Measurements from ENCODE around the gene RTTN. TPM values are rescaled to one million over a fixed set of nuclear protein-coding genes. Genes with fewer than 3 reads are reported as not detected.
A peak's percentile ranks its signal among the peaks of the same experiment; 100 is the strongest.

Gene RTTN
- total RNA-seq, 1 experiment from 2014 or later: 16.9 TPM

GRCh38 chr18:70172225-70172624 lies 33.3 kb downstream of the RTTN start:
- CTCF ChIA-PET: no interaction called here
- DNase-seq (ENCODE audit: low read depth, low spot score): no peak
- Histone ChIP-seq H3K27ac (ENCODE audit: low read length) (peak overlapping the region; percentile 23; the same call in 1 of the 2 replicates), H3K27me3 (ENCODE audit: control insufficient read depth, insufficient read depth, low read length) (no peaks in the 10 kb centered on the region), H3K36me3 (ENCODE audit: control insufficient read depth, insufficient read depth, low read length) (no peaks in the 10 kb centered on the region; the same call in 1 of the 2 replicates), H3K9me3 (ENCODE audit: control insufficient read depth, insufficient read depth, low read depth, low read length) (no peaks in the 10 kb centered on the region), H3K4me3 (ENCODE audit: low read depth in 2 of 2, low read length in 2 of 2) (no peak overlapping the region), H3K4me1 (ENCODE audit: control insufficient read depth, insufficient read depth, low read length) (peaks cover 9% of the 10 kb centered on the region; the same call in 1 of the 2 replicates)
- BruUV-seq (replicated peaks): no TSS peak
- ATAC-seq: no peak
- POLR2A ChIA-PET: no interaction called here
- TF ChIP-seq CTCF (IDR thresholded peaks at IDR 0.05) (peak; percentile 17; the same call in 1 of the 2 replicates), TCF7L2 (IDR thresholded peaks at IDR 0.05; ENCODE audit: low read depth, low read length) (no peak)
- TF ChIP-seq, protein P1, sequence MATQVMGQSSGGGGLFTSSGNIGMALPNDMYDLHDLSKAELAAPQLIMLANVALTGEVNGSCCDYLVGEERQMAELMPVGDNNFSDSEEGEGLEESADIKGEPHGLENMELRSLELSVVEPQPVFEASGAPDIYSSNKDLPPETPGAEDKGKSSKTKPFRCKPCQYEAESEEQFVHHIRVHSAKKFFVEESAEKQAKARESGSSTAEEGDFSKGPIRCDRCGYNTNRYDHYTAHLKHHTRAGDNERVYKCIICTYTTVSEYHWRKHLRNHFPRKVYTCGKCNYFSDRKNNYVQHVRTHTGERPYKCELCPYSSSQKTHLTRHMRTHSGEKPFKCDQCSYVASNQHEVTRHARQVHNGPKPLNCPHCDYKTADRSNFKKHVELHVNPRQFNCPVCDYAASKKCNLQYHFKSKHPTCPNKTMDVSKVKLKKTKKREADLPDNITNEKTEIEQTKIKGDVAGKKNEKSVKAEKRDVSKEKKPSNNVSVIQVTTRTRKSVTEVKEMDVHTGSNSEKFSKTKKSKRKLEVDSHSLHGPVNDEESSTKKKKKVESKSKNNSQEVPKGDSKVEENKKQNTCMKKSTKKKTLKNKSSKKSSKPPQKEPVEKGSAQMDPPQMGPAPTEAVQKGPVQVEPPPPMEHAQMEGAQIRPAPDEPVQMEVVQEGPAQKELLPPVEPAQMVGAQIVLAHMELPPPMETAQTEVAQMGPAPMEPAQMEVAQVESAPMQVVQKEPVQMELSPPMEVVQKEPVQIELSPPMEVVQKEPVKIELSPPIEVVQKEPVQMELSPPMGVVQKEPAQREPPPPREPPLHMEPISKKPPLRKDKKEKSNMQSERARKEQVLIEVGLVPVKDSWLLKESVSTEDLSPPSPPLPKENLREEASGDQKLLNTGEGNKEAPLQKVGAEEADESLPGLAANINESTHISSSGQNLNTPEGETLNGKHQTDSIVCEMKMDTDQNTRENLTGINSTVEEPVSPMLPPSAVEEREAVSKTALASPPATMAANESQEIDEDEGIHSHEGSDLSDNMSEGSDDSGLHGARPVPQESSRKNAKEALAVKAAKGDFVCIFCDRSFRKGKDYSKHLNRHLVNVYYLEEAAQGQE (IDR thresholded peaks at IDR 0.05; ENCODE audit: insufficient read depth in 1 of 2, low read depth in 2 of 2, low read length in 1 of 2): no peak
- intact Hi-C loops (cut with micrococcal nuclease; ENCODE audit: unreplicated experiment): no loop called here
- in situ Hi-C loops (cut with HindIII; ENCODE audit: low pct_unique_long_range_greater_than_20kb, low sequenced_read_pairs): no loop called here

- intact Hi-C loops (cut with micrococcal nuclease; ENCODE audit: unreplicated experiment): no loop called here
- BruUV-seq (replicated peaks): no TSS peak
- ATAC-seq (no peak), DNase-seq (ENCODE audit: low read depth, low spot score) (no peak)
- no peaks in the 10 kb centered on the region for H3K27me3 ChIP-seq (ENCODE audit: control insufficient read depth, insufficient read depth, low read length)
- peaks cover 3% of the 10 kb centered on the region; the same call in 1 of the 2 replicates for H3K36me3 ChIP-seq (ENCODE audit: control insufficient read depth, insufficient read depth, low read length)
- CTCF ChIA-PET: no interaction called here
- POLR2A ChIA-PET: no interaction called here
- H3K4me3 ChIP-seq (ENCODE audit: low read depth in 2 of 2, low read length in 2 of 2): no peak overlapping the region
- no peak overlapping the region for H3K27ac ChIP-seq (ENCODE audit: low read length)
- TF ChIP-seq TCF7L2 (IDR thresholded peaks at IDR 0.05; ENCODE audit: low read depth, low read length): no peak
- TF ChIP-seq POLR2AphosphoS5 (IDR thresholded peaks at IDR 0.05; ENCODE audit: low read depth, low read length): no peak
- no peak for TF ChIP-seq CTCF (IDR thresholded peaks at IDR 0.05)
- no peak for TF ChIP-seq SIN3A (IDR thresholded peaks at IDR 0.05; ENCODE audit: borderline replicate concordance, insufficient read depth, low read depth, low read length)
- TF ChIP-seq, protein P1 (IDR thresholded peaks at IDR 0.05; ENCODE audit: insufficient read depth in 1 of 2, low read depth in 2 of 2, low read length in 1 of 2): no peak
- in situ Hi-C loops (cut with HindIII; ENCODE audit: low pct_unique_long_range_greater_than_20kb, low sequenced_read_pairs): no loop called here
- peaks cover 8% of the 10 kb centered on the region for H3K4me1 ChIP-seq (ENCODE audit: control insufficient read depth, insufficient read depth, low read length)
- no peaks in the 10 kb centered on the region for H3K9me3 ChIP-seq (ENCODE audit: control insufficient read depth, insufficient read depth, low read depth, low read length)
Observed at GRCh38 chr18:70169747-70170146, 35.7 kb downstream of the RTTN start.
